GM12892 (cell line): ENCODE measurements around the gene OTOP1.

Experiments used
- POLR2A ChIP-seq: IDR thresholded peaks from 2 replicates; pipeline ENCODE4 v1.6.1; 2011; ENCODE audit warnings: low read depth, low read length, control low read depth
- POLR2AphosphoS5 ChIP-seq: IDR thresholded peaks from 2 replicates; pipeline ENCODE4 v1.6.1; 2011; ENCODE audit warnings: low read depth, low read length, control low read depth

GRCh38 chr4:4271912-4272311, 45.2 kb upstream of the OTOP1 start:
- no peak for TF ChIP-seq POLR2AphosphoS5
- TF ChIP-seq POLR2A = no peak
